GM12801 (cell line): ENCODE measurements around the gene PCDHGA8.
"Not testable (repeated sequence)": the region's sequence is repeated elsewhere in the genome, so short reads cannot be mapped to it uniquely, and the experiment has no call there.

Experiments
- TF ChIP-seq, protein P1 (sequence below): IDR thresholded peaks from one replicate; pipeline ENCODE4 v1.5.1; 2011; ENCODE audit warnings: control low read depth; ENCODE audit not compliant: insufficient read length; ENCODE audit errors: extremely low read depth

The PCDHGA8 gene

DNA sequence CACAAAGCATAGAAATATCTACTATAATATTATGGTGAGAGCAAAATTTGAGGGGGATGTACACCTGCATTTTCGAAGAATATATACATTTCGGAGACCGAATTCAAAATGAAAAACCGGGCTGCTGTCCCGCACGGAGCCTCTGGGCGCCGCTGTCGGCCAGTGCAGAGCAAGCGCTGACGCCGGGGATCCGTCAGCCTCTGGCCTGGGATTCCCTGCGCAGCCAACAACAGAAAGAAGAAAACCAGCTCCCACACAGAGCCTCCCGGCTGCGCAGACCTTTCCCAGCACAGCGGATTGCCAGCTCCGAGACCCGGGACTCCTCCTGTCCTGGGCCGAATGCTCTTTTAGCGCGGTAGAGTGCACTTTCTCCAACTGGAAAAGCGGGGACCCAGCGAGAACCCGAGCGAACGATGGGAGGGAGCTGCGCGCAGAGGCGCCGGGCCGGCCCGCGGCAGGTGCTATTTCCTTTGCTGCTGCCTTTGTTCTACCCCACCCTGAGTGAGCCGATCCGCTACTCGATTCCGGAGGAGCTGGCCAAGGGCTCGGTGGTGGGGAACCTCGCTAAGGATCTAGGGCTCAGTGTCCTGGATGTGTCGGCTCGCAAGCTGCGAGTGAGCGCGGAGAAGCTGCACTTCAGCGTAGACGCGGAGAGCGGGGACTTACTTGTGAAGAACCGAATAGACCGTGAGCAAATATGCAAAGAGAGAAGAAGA, 15.5 kb downstream of the PCDHGA8 start, which contains the start of gene PCDHGB6:
PCDHGB6 (plus strand) TSS at position 232 of the 716 bp plus-strand sequence; CDS start at position 414, 182 bp downstream.
- TF ChIP-seq, protein P1, sequence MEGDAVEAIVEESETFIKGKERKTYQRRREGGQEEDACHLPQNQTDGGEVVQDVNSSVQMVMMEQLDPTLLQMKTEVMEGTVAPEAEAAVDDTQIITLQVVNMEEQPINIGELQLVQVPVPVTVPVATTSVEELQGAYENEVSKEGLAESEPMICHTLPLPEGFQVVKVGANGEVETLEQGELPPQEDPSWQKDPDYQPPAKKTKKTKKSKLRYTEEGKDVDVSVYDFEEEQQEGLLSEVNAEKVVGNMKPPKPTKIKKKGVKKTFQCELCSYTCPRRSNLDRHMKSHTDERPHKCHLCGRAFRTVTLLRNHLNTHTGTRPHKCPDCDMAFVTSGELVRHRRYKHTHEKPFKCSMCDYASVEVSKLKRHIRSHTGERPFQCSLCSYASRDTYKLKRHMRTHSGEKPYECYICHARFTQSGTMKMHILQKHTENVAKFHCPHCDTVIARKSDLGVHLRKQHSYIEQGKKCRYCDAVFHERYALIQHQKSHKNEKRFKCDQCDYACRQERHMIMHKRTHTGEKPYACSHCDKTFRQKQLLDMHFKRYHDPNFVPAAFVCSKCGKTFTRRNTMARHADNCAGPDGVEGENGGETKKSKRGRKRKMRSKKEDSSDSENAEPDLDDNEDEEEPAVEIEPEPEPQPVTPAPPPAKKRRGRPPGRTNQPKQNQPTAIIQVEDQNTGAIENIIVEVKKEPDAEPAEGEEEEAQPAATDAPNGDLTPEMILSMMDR: not testable (repeated sequence)

DNA sequence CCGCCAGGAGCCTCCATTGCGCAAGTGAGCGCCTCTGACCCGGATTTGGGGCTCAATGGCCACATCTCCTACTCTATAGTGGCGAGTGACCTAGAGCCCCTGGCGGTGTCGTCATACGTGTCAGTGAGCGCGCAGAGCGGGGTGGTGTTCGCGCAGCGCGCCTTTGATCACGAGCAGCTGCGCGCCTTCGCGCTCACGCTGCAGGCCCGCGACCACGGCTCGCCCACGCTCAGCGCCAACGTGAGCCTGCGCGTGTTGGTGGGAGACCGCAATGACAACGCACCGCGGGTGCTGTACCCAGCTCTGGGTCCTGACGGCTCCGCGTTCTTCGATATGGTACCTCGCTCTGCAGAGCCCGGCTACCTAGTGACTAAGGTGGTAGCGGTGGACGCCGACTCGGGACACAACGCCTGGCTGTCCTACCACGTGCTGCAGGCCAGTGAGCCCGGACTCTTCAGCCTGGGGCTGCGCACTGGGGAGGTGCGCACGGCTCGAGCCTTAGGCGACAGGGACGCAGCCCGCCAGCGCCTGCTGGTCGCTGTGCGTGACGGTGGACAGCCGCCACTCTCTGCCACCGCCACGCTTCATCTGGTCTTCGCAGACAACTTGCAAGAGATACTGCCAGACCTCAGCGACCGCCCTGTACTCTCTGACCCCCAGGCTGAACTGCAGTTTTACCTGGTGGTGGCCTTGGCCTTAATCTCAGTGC, 17.3 kb downstream of the PCDHGA8 start:
- TF ChIP-seq, protein P1: no peak

DNA sequence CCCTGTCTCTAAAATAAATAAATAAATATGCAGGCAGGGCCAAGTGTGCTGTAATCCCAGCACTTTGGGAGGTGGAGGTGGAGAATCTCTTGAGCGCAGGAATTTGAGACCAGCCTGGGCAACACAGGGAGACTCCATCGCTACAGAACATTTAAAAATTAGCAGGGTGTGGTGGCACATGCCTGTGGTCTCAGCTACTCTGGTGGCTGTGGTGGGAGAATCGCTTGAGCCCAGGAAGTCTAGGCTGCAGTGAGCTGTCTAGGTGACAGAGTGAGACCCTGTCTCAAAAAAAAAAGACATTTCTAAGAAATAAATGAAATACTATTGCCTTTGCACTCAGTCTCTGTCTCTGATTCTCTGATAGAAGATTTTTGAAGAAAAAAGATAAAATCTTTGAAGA, 19.1 kb downstream of the PCDHGA8 start:
- TF ChIP-seq, protein P1: no peak

DNA sequence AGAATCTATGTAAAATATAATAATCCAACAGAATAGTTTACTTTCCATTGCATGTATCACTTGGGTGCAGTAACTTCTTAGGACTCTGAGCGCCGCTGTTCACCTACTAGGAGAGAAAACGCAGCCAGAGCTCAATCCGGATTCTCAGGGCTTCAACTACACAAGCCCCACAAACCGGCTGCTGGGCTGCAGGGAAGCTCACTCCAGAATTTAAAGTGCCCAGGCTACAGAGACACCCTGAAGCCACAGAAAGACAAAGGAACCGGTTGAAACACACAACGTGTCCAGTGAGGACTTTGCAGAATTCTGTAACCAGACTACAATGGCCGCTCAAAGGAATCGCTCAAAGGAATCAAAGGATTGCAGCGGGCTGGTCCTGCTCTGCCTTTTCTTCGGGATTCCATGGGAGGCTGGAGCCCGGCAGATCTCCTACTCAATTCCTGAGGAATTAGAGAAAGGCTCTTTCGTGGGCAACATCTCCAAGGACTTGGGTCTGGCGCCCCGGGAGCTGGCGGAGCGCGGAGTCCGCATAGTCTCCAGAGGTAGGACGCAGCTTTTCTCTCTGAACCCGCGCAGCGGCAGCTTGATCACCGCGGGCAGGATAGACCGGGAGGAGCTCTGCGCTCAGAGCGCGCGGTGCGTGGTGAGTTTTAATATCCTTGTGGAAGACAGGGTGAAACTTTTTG, 20.6 kb downstream of the PCDHGA8 start, which contains the start of gene PCDHGA10:
PCDHGA10 (plus strand) TSS at position 134 of the 686 bp plus-strand sequence; CDS start at position 323, 189 bp downstream.
- TF ChIP-seq, protein P1: no peak

DNA sequence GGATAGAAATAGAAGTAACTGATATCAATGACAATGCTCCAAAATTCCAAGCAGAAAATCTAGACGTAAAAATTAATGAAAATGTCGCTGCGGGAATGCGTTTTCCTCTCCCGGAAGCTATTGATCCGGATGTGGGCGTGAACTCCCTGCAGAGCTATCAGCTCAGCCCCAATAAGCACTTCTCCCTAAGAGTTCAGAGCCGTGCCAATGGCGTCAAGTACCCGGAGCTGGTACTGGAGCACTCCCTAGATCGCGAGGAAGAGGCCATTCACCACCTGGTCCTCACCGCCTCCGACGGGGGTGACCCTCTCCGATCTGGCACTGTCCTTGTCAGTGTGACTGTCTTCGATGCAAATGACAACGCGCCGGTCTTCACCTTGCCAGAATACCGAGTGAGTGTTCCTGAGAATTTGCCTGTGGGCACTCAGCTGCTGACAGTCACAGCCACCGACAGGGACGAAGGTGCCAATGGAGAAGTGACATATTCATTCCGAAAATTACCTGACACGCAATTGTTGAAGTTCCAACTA, 21.2 kb downstream of the PCDHGA8 start:
- TF ChIP-seq, protein P1: no peak

DNA sequence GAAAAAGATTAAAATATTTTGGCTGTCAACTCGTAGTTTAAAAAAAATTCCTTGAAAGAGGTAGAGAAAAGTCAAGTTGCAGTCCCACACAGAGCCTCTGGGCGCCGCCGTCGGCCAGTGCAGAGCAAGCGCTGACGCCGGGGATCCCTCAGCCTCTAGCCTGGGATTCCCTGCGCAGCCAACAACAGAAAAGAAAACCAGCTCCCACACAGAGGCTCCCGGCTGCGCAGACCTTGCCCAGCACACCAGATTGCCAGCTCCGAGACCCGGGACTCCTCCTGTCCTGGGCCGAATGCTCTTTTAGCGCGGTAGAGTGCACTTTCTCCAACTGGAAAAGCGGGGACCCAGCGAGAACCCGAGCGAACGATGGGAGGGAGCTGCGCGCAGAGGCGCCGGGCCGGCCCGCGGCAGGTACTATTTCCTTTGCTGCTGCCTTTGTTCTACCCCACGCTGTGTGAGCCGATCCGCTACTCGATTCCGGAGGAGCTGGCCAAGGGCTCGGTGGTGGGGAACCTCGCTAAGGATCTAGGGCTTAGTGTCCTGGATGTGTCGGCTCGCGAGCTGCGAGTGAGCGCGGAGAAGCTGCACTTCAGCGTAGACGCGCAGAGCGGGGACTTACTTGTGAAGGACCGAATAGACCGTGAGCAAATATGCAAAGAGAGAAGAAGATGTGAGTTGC, 25.2 kb downstream of the PCDHGA8 start, which contains the start of gene PCDHGB7:
PCDHGB7 (plus strand) TSS at position 184 of the 679 bp plus-strand sequence; CDS start at position 367, 183 bp downstream.
- TF ChIP-seq, protein P1: not testable (repeated sequence)
